HG03196 (cell line): Measurements from ENCODE around the gene CDK14.

Experiments used
- ATAC-seq: cut with Tn5 transposase; IDR thresholded peaks from one replicate; pipeline ENCODE4 v1.9.1; 2021; ENCODE audit not compliant: unreplicated experiment

CDK14 gene

DNA sequence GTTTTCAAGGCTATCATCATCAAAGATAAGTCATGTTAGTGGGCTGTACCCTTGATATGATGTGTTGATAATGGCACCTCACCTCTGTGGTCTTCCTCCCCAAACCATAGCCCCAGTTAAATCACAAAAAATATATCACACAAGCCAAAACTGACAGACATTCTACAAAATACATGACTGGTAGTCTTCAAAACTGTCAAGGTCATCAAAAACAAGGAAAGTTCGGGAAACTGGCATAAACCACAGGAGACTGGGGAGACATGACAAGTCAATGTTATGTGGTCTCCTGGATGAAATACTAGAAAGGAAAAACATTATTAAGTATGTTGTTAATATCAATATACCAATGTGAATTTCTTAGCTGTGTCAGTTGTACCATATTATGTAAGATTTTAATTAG is 388.6 kb downstream of the CDK14 start:
- ATAC-seq, result no peak

DNA sequence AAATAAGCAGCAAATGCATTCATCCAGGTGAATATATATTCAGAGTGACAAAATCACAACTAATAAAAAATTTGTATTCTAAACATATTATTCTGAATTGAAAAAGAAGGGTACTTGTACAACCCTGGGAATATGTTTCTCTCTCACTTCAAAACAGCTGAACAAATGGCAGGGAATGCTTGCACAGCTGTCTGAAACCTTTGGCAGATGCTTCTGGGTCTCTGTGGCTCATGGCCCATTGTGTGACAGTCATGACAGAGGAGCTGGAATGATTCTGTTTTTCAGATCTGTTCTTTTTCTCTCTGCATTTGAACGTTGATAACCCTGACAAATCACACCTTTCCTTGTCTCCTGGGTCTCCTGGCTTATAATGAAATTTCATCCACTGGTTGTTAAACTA is 392.4 kb downstream of the CDK14 start:
- no peak for ATAC-seq

GRCh38 chr7:90988996-90989765 is 393.1 kb downstream of the CDK14 start:
- no peak for ATAC-seq

DNA sequence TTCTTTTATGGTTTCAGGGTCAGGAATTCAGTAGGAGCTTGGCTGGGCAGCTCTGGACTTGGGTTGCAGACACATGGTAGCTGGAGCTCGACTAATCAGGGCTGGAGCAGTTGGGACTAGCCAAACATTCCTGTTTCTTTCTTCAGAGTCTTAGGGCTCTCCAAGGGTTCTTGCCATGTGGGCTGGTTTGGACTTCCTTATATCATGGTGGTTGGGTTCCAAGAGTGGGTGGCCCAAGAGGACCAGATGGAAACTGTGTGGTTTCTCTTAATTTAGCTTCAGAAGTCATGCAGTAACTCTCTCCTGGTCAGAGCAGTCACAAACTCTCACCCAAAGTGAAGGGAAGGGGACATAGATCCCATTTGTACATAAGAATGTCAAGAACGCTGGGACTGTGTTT is 398.0 kb downstream of the CDK14 start:
- no peak for ATAC-seq

DNA sequence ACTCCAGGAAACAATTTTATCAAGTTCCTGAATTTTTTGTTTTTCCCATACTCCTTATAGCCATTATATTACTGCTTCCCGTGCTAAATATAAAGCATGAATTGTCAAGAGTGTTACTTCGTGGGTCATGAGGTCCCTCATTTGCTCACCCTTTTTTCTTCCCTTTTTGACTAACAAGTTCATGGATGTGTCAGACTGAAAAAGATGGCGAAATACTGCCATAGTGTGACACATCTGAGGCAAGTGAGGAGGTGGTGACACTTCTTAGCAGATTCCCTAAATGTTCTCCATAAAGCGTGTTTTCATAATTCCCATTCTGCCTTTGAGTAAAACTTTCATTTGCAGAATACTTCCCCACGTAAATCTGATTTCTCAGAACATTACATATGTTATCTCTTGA is 398.5 kb downstream of the CDK14 start:
- no peak for ATAC-seq

GRCh38 chr7:90995996-90996395 is 399.9 kb downstream of the CDK14 start:
- no peak for ATAC-seq

DNA sequence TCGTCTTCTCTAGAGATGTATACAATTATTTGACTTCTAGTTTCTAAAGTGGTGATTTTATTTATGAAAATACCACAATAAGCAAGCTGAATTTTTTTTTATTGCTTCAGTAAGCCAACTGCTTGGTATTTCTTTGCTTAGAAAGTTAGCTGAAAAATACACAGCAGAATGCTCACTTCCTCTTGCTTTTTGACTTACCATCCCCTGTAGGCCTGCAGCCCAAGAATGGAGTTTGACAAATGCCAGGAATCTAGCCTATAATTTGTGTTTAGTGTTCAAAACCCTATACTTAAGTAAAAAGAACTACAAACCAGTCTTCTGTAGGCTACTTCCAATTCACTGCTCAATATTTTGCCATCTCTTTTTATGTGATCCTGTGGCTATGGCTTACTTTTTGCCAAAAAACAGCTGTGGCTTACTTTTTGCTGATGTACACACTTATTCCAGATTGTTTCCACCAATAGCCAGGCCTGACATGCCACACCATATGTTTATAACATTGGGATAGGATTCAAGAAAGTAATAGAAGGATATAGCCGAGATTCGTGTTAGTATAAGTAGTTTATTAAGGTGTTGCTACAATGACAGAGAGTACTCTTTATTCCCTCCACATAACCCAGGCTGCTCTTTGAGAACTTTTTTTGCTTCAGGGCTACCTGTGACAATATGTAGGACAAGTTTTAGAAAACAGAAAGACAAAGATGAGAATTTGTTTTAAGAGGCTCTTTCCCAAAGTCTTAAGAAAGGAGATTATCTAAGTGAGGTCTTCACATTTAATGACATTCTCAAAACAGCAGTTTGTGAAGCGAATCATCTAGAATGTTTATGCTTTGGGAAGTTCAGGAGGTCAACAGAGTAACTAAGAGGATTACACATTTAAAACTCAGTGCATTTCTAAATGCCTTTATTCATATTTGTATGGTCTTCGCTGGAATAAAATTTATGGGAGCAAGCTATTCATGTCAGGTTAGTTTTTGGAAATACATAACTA is 404.2 kb downstream of the CDK14 start:
- ATAC-seq, result no peak

GRCh38 chr7:91005024-91005423 is 408.9 kb downstream of the CDK14 start:
- ATAC-seq, result no peak

- ATAC-seq, result no peak
Measured at GRCh38 chr7:91005841-91006240, 409.7 kb downstream of the CDK14 start.

GRCh38 chr7:91007371-91007770 is 411.2 kb downstream of the CDK14 start:
- ATAC-seq, result no peak

- ATAC-seq, result no peak
Measured at GRCh38 chr7:91013078-91013477, 417.0 kb downstream of the CDK14 start.

DNA sequence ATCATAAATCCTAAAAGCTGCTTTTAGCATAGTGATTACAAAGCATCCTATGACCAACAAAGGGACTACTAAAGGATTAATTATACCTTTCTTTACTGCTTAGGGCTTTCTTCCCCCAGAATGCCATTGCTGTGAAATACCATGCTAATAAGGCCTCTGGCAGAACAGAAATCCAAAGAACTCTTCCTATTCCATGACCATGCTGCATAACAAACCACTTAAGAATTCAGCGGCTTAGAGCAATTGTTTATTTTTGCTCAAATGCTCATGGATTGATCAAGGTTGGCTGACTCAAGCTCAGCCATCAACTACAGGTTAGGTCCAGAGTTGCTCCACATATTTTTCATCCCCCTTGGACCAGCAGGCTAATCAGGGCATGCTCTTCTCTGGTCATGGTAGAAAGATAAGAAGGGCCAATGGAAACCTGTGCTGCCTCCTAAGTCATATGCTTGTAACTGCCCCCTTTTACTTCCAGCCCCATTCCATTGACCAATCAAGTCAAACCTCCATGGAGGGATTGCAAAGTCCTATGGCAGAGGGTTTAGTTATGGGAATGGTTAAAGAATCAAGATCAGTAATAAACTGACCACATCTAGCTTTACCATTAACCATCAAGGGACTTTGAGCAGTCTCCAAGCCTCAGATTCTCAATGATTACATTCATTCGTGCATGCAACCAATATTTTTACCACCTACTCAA is 423.7 kb downstream of the CDK14 start:
- no peak for ATAC-seq

GRCh38 chr7:91020636-91021385 is 424.7 kb downstream of the CDK14 start:
- ATAC-seq, result no peak

- no peak for ATAC-seq
Measured at GRCh38 chr7:91021956-91022355, 425.8 kb downstream of the CDK14 start.

DNA sequence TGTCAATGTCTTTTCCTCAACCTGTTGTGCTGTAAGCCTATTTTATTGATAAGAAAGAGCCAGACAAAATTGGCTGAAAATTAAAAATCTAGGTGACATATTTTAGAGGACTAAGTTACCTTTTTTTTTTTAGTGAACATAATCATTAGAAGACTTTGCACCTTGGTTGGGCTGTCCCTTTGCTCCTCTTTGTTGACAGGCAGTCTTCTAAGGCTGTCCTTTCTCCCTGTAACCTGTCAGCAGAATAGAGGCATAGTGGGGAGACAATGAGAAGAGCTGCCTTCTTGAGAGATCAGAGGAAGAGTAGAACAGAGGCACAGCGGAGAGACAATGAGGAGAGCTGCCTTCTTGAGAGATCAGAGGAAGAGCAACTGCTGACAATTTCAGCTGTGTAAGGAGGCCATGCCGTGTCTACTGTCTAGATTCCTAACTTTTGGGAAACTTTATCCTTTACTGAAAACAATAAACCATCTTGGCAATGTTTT is 429.8 kb downstream of the CDK14 start:
- ATAC-seq, result no peak

DNA sequence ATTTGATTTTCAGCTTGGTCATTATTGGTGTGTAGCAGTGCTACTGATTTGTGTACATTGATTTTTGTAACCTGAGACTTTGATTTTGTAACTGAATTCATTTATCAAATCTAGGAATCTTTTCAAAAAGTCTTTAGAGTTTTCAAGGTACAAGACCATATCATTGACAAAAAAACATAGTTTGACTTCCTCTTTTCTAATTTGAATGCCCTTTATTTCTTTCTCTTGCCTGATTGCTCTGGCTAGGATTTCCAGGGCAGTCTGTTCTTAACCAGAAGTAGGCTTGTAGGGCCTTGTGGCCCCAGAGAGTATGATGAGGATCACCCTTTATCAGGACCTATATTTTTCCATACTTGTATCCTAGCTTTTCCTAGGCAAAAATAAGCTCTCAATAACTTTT is 433.6 kb downstream of the CDK14 start:
- no peak for ATAC-seq

DNA sequence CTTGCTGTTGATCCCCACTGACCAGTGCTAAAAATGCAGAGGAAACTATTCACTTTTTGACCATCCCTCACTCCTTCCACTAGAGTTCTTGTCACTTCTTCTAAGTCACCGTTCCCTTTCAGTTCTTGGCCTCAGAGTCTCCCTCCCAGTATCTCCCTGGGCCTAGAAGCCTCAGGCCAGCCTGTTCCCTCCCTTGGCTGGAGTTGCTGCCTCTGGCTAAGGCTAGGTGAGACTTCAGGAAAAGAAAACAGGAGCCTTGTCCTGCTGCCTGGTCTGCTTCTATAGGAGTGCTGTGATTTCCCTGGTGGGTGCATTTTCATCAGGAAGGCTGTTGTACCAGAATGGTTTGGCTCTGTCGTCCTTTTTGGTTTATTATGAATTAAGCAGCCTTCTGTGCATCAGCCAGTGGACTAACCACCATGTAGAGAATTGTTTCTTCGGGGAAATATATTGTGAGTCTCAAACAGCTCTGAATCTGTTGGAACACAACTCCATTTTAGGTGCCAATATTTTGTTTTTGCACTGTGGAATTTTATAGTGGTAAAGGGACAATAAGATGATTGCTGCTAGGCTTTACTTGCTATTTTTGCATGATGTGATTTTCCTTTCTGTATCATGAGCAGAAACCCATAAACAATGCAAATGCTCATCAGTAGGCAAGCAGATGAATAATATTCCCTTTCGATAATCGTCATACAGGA is 434.7 kb downstream of the CDK14 start:
- ATAC-seq, result no peak

- no peak for ATAC-seq
Measured at GRCh38 chr7:91031757-91032156, 435.6 kb downstream of the CDK14 start.

DNA sequence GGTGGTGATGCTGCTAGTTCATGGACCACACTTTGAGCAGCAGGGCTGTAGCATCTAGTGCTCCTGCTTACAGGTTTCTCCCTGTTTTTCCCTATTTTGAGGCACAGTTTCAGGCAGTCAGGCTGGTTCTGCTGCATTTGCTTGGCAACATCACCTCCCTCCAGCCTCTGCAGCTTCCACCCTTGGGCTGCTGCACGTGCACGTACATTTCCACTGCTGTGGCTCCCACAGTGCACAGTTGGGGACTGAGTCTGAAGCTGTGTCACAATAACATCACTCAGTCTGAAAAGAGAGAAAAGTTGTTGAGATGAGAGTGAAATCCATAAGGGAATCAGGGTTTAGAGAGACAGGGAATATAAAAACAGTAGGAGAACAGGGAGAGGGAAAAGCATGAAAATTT is 437.5 kb downstream of the CDK14 start:
- ATAC-seq, result no peak
